BLaER1 treated with 17β-estradiol and CSF1 and Interleukin-3, amounts not matched to agents 10 nM and 100 nM (cell line): ENCODE data around the gene SERPINB1.

Experiments
- H3K27ac ChIP-seq, 11 experiments: shearing (Covaris generic); formaldehyde crosslinking; 2 replicates each; pipeline ENCODE4 v1.8.1; 2022
- H3K27me3 ChIP-seq, 11 experiments: shearing (Covaris generic); formaldehyde crosslinking; 2 replicates each; pipeline ENCODE4 v1.8.1; 2022
- H3K36me3 ChIP-seq, 11 experiments: shearing (Covaris generic); formaldehyde crosslinking; 2 replicates each; pipeline ENCODE4 v1.8.1; 2022
- H3K4me1 ChIP-seq, 10 experiments: shearing (Covaris generic); formaldehyde crosslinking; 2 replicates each; pipeline ENCODE4 v1.8.1; 2022
- H3K4me2 ChIP-seq, 11 experiments: shearing (Covaris generic); formaldehyde crosslinking; 2 replicates each; pipeline ENCODE4 v1.8.1; 2022
- H3K4me3 ChIP-seq, 10 experiments: shearing (Covaris generic); formaldehyde crosslinking; 2 replicates each; pipeline ENCODE4 v1.8.1; 2022
- H3K9ac ChIP-seq, 11 experiments: shearing (Covaris generic); formaldehyde crosslinking; 2 replicates each; pipeline ENCODE4 v1.8.1; 2022
- H3K9me3 ChIP-seq, 11 experiments: shearing (Covaris generic); formaldehyde crosslinking; replicated peaks in 1 of 11; 2 replicates each; pipeline ENCODE4 v1.8.1; 2022
- H4K20me1 ChIP-seq, 11 experiments: shearing (Covaris generic); formaldehyde crosslinking; 2 replicates each; pipeline ENCODE4 v1.8.1; 2022
- Cebpa-rat ChIP-seq, 11 experiments: shearing (Covaris generic); IDR thresholded peaks; 2 replicates each; pipeline ENCODE4 v1.8.1; 2022

SERPINB1 gene

DNA sequence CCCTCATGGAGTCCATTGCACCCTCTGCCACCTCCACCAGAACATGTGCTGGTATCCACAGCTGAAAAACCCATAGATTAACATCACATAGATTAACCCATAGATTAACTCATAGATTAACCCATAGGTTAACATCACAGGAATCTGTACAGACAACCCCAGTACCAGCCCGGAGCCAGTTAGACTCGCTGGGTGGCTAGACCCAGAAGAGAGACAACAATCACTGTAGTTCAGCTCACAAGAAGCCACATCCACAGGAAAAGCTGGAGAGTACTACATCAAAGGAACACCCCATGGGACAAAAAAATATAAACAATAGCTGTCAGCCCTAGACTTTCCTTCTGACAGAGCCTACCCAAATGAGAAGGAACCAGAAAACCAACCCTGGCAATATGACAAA, 36.3 kb upstream of the SERPINB1 start:
- peak overlapping the region in 1 of 10 experiments; percentile 12; a peak in 1 of 20 replicates for H3K4me3 ChIP-seq
- H3K27me3 ChIP-seq: peaks cover 0 to 9% (median 0%) of the 10 kb centered on the region in 11 experiments; a peak in 4 of 22 replicates
- H3K4me2 ChIP-seq: peak overlapping the region; percentile 83 to 100 (median 93)
- H3K36me3 ChIP-seq: 0 out of 22 replicates have a peak, but pooled peaks cover 0 to under 1% (median 0%) of the 10 kb centered on the region in 11 experiments
- H3K9ac ChIP-seq: no peak overlapping the region
- peaks cover 53 to 75% (median 69%) of the 10 kb centered on the region in 10 experiments for H3K4me1 ChIP-seq
- H4K20me1 ChIP-seq: no peaks in the 10 kb centered on the region
- peaks cover 0 to 16% (median 5%) of the 10 kb centered on the region in 11 experiments; a peak in 9 of 22 replicates for H3K9me3 ChIP-seq
- H3K27ac ChIP-seq: peak overlapping the region in 7 of 11 experiments; percentile 71 to 90 (median 86); a peak in 14 of 22 replicates
- TF ChIP-seq Cebpa-rat (IDR thresholded peaks at IDR 0.05): no peak

DNA sequence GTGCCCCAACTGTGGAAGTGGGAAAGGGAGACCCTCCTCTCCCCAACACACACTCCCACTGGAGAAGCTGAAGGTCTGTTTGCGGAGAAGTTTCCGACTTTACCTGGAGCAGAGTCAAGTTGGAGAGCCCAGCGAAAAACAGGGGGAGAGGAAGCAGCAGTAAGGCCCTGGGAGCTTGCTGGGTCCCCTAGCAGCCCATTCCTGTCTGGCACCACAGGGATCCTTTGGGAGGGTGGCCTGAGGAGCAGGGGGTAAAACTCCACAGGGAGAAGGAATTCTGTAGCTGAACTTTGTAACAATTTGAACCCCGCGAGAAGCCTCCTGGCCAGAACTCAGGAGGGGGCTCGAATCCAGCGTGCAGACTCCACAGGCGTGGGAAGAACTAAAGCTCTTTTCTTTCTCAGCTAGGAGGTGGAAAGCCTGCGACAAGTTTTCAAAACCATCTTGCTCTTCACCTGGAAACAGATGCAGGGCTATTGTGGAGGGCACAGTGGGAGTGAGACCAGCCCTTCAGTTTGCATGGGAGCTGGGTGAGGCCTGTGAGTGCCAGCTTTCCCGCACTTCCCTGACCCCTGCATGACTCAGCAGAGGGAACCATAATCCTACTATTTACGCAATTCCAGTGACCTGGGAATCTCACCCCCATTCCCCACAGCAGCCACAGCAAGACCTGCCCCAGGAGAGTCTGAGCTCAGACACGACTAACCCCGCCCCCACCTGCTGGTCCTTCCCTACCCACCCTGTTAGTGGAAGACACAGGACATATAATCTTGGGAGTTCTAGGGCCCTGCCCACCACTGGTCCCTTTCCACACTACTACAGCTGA, 35.6 kb upstream of the SERPINB1 start:
- H3K9ac ChIP-seq: peak overlapping the region; percentile 7 to 88 (median 82); a peak in 17 of 22 replicates
- H3K4me2 ChIP-seq: peak overlapping the region; percentile 83 to 100 (median 93)
- H3K9me3 ChIP-seq: peaks cover 0 to 23% (median 7%) of the 10 kb centered on the region in 11 experiments; a peak in 12 of 22 replicates
- H3K36me3 ChIP-seq: peaks cover 0 to 7% (median 0%) of the 10 kb centered on the region in 11 experiments; a peak in 1 of 22 replicates
- H3K27me3 ChIP-seq: peaks cover 0 to 9% (median 0%) of the 10 kb centered on the region in 11 experiments; a peak in 4 of 22 replicates
- no peaks in the 10 kb centered on the region for H4K20me1 ChIP-seq
- H3K27ac ChIP-seq: peak overlapping the region; percentile 24 to 92 (median 86); a peak in 20 of 22 replicates
- H3K4me3 ChIP-seq: peak overlapping the region in 5 of 10 experiments; percentile 12 to 72 (median 59); a peak in 5 of 20 replicates
- peaks cover 53 to 78% (median 74%) of the 10 kb centered on the region in 10 experiments for H3K4me1 ChIP-seq
- TF ChIP-seq Cebpa-rat (IDR thresholded peaks at IDR 0.05): no peak

DNA sequence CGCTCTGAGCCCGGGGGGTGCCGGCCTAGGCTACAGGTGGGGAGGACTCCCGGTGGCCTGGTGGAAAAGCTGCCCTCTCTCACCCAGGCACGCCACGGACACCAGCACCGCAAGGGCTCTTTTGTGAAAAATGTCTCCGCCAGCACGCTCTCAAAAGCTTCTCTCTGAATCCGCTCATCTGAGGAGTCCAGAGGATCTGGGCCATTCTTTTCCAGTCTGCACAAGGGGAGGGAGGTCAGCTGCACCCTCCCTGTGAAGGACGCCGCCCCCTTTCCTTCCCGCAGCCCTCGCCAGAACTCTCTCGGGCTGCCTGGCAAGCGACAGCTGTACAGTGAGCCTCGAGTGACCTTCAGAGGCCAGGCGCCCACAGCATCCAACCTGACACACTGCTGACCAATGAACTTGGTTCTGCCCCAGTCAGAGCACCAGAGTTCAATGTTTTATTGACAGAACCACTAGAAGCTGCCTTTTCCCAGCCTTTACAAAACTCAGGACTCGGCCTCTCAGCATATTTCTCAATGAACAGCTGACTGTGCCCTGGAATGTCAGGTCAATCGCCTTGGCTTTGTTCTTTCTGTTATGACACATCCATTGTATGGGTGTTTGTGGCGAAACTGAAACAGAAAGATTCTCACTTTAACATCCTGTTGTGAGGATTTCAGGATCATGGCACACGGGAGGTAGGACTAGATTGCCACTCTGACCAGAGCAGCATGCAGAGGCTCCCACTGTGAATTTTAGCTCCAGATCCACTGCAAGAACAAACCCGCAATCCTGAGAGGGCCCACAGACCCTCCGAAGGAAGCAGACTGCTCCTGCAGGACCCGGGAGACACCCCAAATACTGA, 34.8 kb upstream of the SERPINB1 start:
- peaks cover 0 to 8% (median 0%) of the 10 kb centered on the region in 11 experiments; a peak in 1 of 22 replicates for H3K36me3 ChIP-seq
- peaks cover 0 to 32% (median 7%) of the 10 kb centered on the region in 11 experiments; a peak in 12 of 22 replicates for H3K9me3 ChIP-seq
- H3K4me3 ChIP-seq: peak overlapping the region in 9 of 10 experiments; percentile 32 to 72 (median 59); a peak in 14 of 20 replicates
- peaks cover 52 to 75% (median 69%) of the 10 kb centered on the region in 10 experiments for H3K4me1 ChIP-seq
- no peaks in the 10 kb centered on the region for H4K20me1 ChIP-seq
- peak overlapping the region; percentile 50 to 88 (median 82) for H3K9ac ChIP-seq
- peak overlapping the region; percentile 83 to 100 (median 93) for H3K4me2 ChIP-seq
- H3K27me3 ChIP-seq: peaks cover 0 to 9% (median 0%) of the 10 kb centered on the region in 11 experiments; a peak in 4 of 22 replicates
- peak overlapping the region; percentile 24 to 92 (median 86); a peak in 21 of 22 replicates for H3K27ac ChIP-seq
- TF ChIP-seq Cebpa-rat (IDR thresholded peaks at IDR 0.05): peak in 1 of 11 experiments; percentile 24; a peak in 1 of 22 replicates

DNA sequence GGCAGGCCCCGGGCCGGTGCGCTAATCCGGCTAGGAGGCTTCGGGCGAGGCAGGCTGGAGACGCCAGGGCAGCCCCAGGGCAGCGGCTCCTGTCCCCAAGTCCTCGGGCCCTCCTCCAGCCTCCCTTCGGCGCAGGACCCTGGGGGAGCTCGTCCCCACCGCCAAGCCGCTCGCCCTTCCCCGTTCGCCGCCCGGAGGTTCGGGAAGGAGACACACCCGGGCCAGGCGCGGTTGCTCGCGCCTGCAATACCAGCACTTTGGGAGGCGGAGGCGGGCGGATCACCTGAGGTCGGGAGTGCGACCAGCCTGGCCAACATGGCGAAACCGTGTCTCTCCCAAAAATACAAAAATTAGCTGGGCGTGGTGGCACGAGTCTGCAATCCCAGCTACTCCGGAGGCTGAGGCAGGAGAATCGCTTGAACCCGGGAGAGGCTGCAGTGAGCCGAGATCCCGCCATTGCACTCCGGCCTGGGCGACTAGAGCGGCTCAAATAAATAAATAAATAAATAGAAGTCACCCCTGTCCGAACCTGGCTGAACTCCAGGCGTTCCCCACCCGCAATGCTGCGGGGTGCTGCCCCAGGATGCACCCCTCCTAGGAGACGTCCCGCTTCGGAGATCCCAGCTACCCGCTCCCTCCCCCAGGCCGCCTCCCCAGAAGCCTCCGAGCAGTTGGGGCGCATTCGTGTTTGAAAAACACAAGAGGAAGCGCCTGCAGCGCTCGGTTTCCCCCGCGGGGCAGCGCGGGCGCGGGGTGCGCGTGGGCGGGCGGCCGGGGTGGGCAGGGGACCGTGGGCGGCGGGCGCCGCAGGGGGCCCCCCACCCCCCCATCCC, 33.9 kb upstream of the SERPINB1 start:
- Histone ChIP-seq H3K9me3 (peaks cover 0 to 32% (median 7%) of the 10 kb centered on the region in 11 experiments; a peak in 12 of 22 replicates), H3K27me3 (peaks cover 0 to 9% (median 0%) of the 10 kb centered on the region in 11 experiments; a peak in 4 of 22 replicates), H3K9ac (peak overlapping the region; percentile 74 to 88 (median 85)), H3K4me2 (peak overlapping the region; percentile 79 to 100 (median 93)), H3K4me3 (peak overlapping the region; percentile 49 to 72 (median 62)), H4K20me1 (no peaks in the 10 kb centered on the region), H3K27ac (peak overlapping the region; percentile 84 to 92 (median 86)), H3K36me3 (peaks cover 0 to 8% (median 0%) of the 10 kb centered on the region in 11 experiments; a peak in 1 of 22 replicates), H3K4me1 (peaks cover 43 to 66% (median 61%) of the 10 kb centered on the region in 10 experiments)
- no peak for TF ChIP-seq Cebpa-rat (IDR thresholded peaks at IDR 0.05)

DNA sequence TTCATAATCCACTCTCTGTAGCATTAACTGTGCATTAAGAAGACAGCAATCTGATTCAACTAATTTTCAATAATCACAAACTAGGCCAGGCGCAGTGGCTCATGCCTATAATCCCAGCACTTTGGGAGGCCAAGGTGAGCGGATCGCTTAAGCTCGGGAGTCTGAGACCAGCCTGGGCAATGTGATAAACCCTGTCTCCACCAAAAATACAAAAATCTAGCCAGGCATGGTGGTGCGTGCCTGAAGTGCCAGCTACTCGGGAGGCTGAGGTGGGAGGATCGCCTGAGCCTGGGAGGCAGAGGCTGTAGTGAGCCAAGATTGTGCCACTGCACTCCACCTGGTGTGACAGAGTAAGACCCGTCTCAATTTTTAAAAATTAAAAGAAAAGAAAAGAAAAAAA, 32.0 kb upstream of the SERPINB1 start:
- Histone ChIP-seq H3K4me1 (peaks cover 46 to 64% (median 50%) of the 10 kb centered on the region in 10 experiments), H3K27me3 (peaks cover 0 to 9% (median 0%) of the 10 kb centered on the region in 11 experiments; a peak in 4 of 22 replicates), H3K9me3 (peaks cover 9 to 39% (median 22%) of the 10 kb centered on the region in 11 experiments; a peak in 21 of 22 replicates), H3K9ac (no peak overlapping the region), H4K20me1 (no peaks in the 10 kb centered on the region), H3K27ac (no peak overlapping the region), H3K36me3 (peaks cover 0 to 16% (median 0%) of the 10 kb centered on the region in 11 experiments; a peak in 4 of 22 replicates), H3K4me3 (no peak overlapping the region), H3K4me2 (peak overlapping the region in 4 of 11 experiments; percentile 7 to 93 (median 81); a peak in 4 of 22 replicates)
- no peak for TF ChIP-seq Cebpa-rat (IDR thresholded peaks at IDR 0.05)

DNA sequence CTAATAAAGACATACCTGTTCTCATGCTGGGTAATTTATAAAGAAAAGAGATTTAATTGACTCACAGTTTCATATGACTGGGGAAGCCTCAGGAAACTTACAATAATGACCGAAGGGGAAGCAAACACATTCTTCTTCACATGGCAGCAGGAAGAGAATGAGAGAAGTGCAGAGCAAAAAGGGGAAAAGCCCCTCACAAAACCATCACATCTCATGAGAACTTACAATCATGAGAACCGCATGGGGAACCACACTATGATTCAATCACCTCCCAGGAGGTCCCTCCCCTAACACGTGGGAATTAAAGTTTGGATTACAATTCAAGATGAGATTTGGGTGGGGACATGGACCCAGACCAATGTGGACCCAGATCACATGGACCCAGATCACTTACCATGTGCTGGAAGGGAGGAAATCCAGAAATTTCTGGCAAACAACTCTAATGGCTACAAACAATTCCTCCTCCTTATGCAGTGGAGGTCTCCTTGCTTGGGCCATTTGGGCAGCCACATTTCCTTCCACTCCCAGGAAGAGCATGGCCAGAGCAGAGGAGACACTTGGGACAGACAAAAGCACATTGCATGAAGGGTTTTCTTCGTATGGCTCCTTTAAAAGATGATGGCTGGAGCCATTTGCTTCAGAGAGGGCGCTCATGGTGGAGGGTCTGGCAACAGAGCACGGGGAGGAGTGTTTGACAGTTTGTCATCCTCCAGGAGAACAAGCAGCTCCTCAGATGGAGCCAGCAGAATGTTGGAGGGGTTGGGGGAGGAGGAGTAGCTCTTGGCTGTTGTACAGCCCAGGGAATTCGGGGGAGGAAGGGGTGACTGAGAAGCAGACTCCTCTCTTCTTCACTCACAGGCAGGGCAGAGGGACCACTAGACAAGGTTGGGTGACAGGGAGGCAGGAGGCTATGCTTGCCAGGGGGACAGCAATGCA, 31.0 kb upstream of the SERPINB1 start:
- Histone ChIP-seq H4K20me1 (no peaks in the 10 kb centered on the region), H3K4me3 (no peak overlapping the region), H3K9ac (no peak overlapping the region), H3K27ac (no peak overlapping the region), H3K36me3 (peaks cover 0 to 16% (median 0%) of the 10 kb centered on the region in 11 experiments; a peak in 4 of 22 replicates), H3K27me3 (peaks cover 0 to 9% (median 0%) of the 10 kb centered on the region in 11 experiments; a peak in 4 of 22 replicates), H3K4me2 (peak overlapping the region in 4 of 11 experiments; percentile 2 to 79 (median 10); a peak in 4 of 22 replicates), H3K9me3 (peaks cover 9 to 45% (median 22%) of the 10 kb centered on the region in 11 experiments; a peak in 21 of 22 replicates), H3K4me1 (peaks cover 44 to 66% (median 48%) of the 10 kb centered on the region in 10 experiments)
- TF ChIP-seq Cebpa-rat (IDR thresholded peaks at IDR 0.05): no peak
